ENCODE data around the gene SNX8.

- TF ChIP-seq CTCF (IDR thresholded peaks at IDR 0.05; ENCODE audit: poor library complexity) (no peak), EZH2phosphoT487 (IDR thresholded peaks at IDR 0.05; ENCODE audit: low read depth, severe bottlenecking, unreplicated experiment) (no peak)
These were observed 77.1 kb downstream of the SNX8 start for GRCh38 chr7:2237109-2237602.

Data from hepatocyte (in vitro differentiated cells).